Renal cortex interstitium (tissue), 11 donors: Measurements from ENCODE around the gene FOXP1. TPM values are rescaled to one million over a fixed set of nuclear protein-coding genes. Genes with fewer than 3 reads are reported as not detected.
A peak's percentile ranks its signal among the peaks of the same experiment; 100 is the strongest.

Source experiments
- DNase-seq, 11 donors: peaks; one replicate each; pipeline ENCODE4 v3.0.0-alpha.2; 2013; ENCODE audit warnings: low read depth in 9 of 11, low spot score in 4 of 11; ENCODE audit errors: extremely low read depth in 1 of 11
- polyA plus RNA-seq, 3 donors: library from polyadenylated mRNA; unstranded; fragments of 120-200 nt; gene quantifications; one replicate each; pipeline ENCODE4 v1.2.1, GENCODE V29; 2013; ENCODE audit not compliant: insufficient read length in 3 of 3

Gene FOXP1
- polyA plus RNA-seq, 3 donors: 36.8 to 51.7 (median 40.1) TPM

GRCh38 chr3:71250026-71250425 is 333.5 kb downstream of the FOXP1 start:
- no peak for DNase-seq

GRCh38 chr3:71247958-71248335 is 335.6 kb downstream of the FOXP1 start:
- no peak for DNase-seq

GRCh38 chr3:71247221-71247957 is 336.1 kb downstream of the FOXP1 start:
- no peak for DNase-seq

- DNase-seq: no peak
Measured at GRCh38 chr3:71245971-71246880, 337.3 kb downstream of the FOXP1 start.

- peak in 3 of 11 donors; percentile 31 to 39 (median 35) for DNase-seq
Measured at GRCh38 chr3:71244826-71245488, 338.6 kb downstream of the FOXP1 start.

- DNase-seq: no peak
Measured at GRCh38 chr3:71244153-71244825, 339.2 kb downstream of the FOXP1 start.

- no peak for DNase-seq
Measured at GRCh38 chr3:71243229-71243628, 340.3 kb downstream of the FOXP1 start.

GRCh38 chr3:71241981-71242560 is 341.5 kb downstream of the FOXP1 start:
- no peak for DNase-seq

GRCh38 chr3:71241246-71241901 is 342.2 kb downstream of the FOXP1 start:
- no peak for DNase-seq

- no peak for DNase-seq
Measured at GRCh38 chr3:71240034-71240433, 343.5 kb downstream of the FOXP1 start.

- no peak for DNase-seq
Measured at GRCh38 chr3:71238355-71238757, 345.2 kb downstream of the FOXP1 start.

- DNase-seq: no peak
Measured at GRCh38 chr3:71237672-71238071, 345.9 kb downstream of the FOXP1 start.

GRCh38 chr3:71235846-71236245 is 347.7 kb downstream of the FOXP1 start:
- no peak for DNase-seq

GRCh38 chr3:71232895-71233294 is 350.6 kb downstream of the FOXP1 start:
- no peak for DNase-seq

GRCh38 chr3:71232175-71232679 is 351.3 kb downstream of the FOXP1 start:
- no peak for DNase-seq

GRCh38 chr3:71231680-71232079 is 351.8 kb downstream of the FOXP1 start:
- no peak for DNase-seq

GRCh38 chr3:71229905-71230657 is 353.4 kb downstream of the FOXP1 start:
- no peak for DNase-seq
